8988T (cell line): ENCODE measurements around the gene LNP1.
"Not testable (repeated sequence)": the region's sequence is repeated elsewhere in the genome, so short reads cannot be mapped to it uniquely, and the experiment has no call there.

Experiments
- DNase-seq: peaks from one replicate; pipeline ENCODE4 v3.0.0; 2011

LNP1 gene

GRCh38 chr3:100400780-100401673, at the start of gene LNP1, which contains the start of gene TOMM70:
Gene LNP1 (plus strand): TSS chr3:100401539. CDS start chr3:100429730, 28,191 bp downstream.
Gene TOMM70 (minus strand): TSS chr3:100401089. CDS start chr3:100400949, 140 bp downstream.
- DNase-seq: peak; percentile 59

GRCh38 chr3:100351770-100352169, 49.6 kb upstream of the LNP1 start:
- DNase-seq: not testable (repeated sequence)

- no peak for DNase-seq
Measured at GRCh38 chr3:100352296-100353231, 48.8 kb upstream of the LNP1 start.

GRCh38 chr3:100354850-100355249, 46.5 kb upstream of the LNP1 start:
- DNase-seq: no peak

- DNase-seq: no peak
Measured at GRCh38 chr3:100358413-100358812, 42.9 kb upstream of the LNP1 start.

- no peak for DNase-seq
Measured at GRCh38 chr3:100359035-100359434, 42.3 kb upstream of the LNP1 start.

GRCh38 chr3:100360757-100361496, 40.4 kb upstream of the LNP1 start:
- DNase-seq: no peak

GRCh38 chr3:100361897-100362296, 39.4 kb upstream of the LNP1 start:
- DNase-seq: no peak

- DNase-seq: no peak
Measured at GRCh38 chr3:100364421-100364820, 36.9 kb upstream of the LNP1 start.

- DNase-seq: no peak
Measured at GRCh38 chr3:100366424-100366823, 34.9 kb upstream of the LNP1 start.

- DNase-seq: no peak
Measured at GRCh38 chr3:100368441-100368840, 32.9 kb upstream of the LNP1 start.

- DNase-seq: no peak
Measured at GRCh38 chr3:100370756-100371155, 30.6 kb upstream of the LNP1 start.

- no peak for DNase-seq
Measured at GRCh38 chr3:100374521-100374920, 26.8 kb upstream of the LNP1 start.

- DNase-seq: no peak
Measured at GRCh38 chr3:100376301-100376700, 25.0 kb upstream of the LNP1 start.

GRCh38 chr3:100384733-100385525, 16.4 kb upstream of the LNP1 start:
- no peak for DNase-seq

- no peak for DNase-seq
Measured at GRCh38 chr3:100386437-100387074, 14.8 kb upstream of the LNP1 start.

- DNase-seq: no peak
Measured at GRCh38 chr3:100389025-100389424, 12.3 kb upstream of the LNP1 start.

GRCh38 chr3:100395679-100396431, 5.5 kb upstream of the LNP1 start:
- no peak for DNase-seq

- DNase-seq: no peak
Measured at GRCh38 chr3:100396967-100397366, 4.4 kb upstream of the LNP1 start.

- DNase-seq: no peak
Measured at GRCh38 chr3:100399341-100400071, 1.8 kb upstream of the LNP1 start.
